Heart right ventricle (tissue), 16 donors: ENCODE measurements around the gene STAT2. TPM values are rescaled to one million over a fixed set of nuclear protein-coding genes. Genes with fewer than 3 reads are reported as not detected.

Experiments used
- ATAC-seq, 8 donors: fragments of 200-7000 bp; cut with Tn5 transposase; one replicate each; pipeline ENCODE4 v1.9.1; 2020; ENCODE audit warnings: mild to moderate bottlenecking in 8 of 8, moderate library complexity in 8 of 8, moderate number of reproducible peaks in 1 of 8
- DNase-seq, 2 donors: peaks; one replicate each; pipeline ENCODE4 v3.0.0-alpha.2; 2020
- H3K27ac ChIP-seq, 10 donors: fragments of 200-600 bp; sonication (generic) in 2 of 10; one replicate each; pipeline versions ENCODE4 v1.5.0 to v1.8.0; 2020 to 2022; ENCODE audit warnings: mild to moderate bottlenecking in 3 of 10
- H3K27me3 ChIP-seq, 7 donors: fragments of 200-600 bp; one replicate each; pipeline ENCODE4 v1.8.0; 2021 to 2022; ENCODE audit warnings: mild to moderate bottlenecking in 2 of 7
- H3K36me3 ChIP-seq, 9 donors: fragments of 200-600 bp; sonication (generic) in 1 of 9; one replicate each; pipeline versions ENCODE4 v1.5.0 to v1.8.0; 2020 to 2022; ENCODE audit warnings: mild to moderate bottlenecking in 2 of 9
- H3K4me1 ChIP-seq, 9 donors: fragments of 200-600 bp; sonication (generic) in 1 of 9; one replicate each; pipeline versions ENCODE4 v1.5.0 to v1.8.0; 2020 to 2022; ENCODE audit warnings: mild to moderate bottlenecking in 4 of 9
- H3K4me3 ChIP-seq, 10 donors: fragments of 200-600 bp; sonication (generic) in 2 of 10; one replicate each; pipeline versions ENCODE4 v1.5.0 to v1.8.0; 2020 to 2022; ENCODE audit warnings: mild to moderate bottlenecking in 7 of 10, moderate library complexity in 2 of 10
- H3K9me3 ChIP-seq, 11 donors: fragments of 200-600 bp in 10 of 11; sonication (generic) in 2 of 11; one replicate each; pipeline versions ENCODE4 v1.5.0 to v1.8.0; 2013 to 2022; ENCODE audit warnings: mild to moderate bottlenecking in 2 of 11, control low read depth in 1 of 11, moderate library complexity in 1 of 11
- WGBS, 2 donors: extraction: QIAGEN DNeasy Blood & Tissue Kit; methylation state at CpG; one replicate each; pipeline ENCODE4 v1.1.7; 2013; ENCODE audit warnings: inconsistent platforms in 1 of 2; 5-methylcytosine and 5-hydroxymethylcytosine counted together
- intact Hi-C, 10 donors: fragments of 100-400 bp; cut with DNase I; formaldehyde crosslinking; loops; one replicate each; pipeline versions ENCODE4 v1.11.1 to v1.14.2; 2022
- polyA plus RNA-seq, 2 donors: library from polyadenylated mRNA; stranded (reverse); fragments of 200-250 nt; gene quantifications; one replicate each; pipeline ENCODE4 v1.2.3, GENCODE V29; 2013
- total RNA-seq, 10 donors: library from RNA; stranded (reverse); fragmentation: NEBNext Ultra II Directional in 3 of 10; extraction: Animal tissue kit (Norgen Biotek cat#: 25700) in 3 of 10; gene quantifications; one replicate each; pipeline versions ENCODE4 v1.2.1 to v1.2.4, GENCODE V29; 2021 to 2023
- TF ChIP-seq, protein P1 (sequence below), 9 donors: fragments of 200-600 bp; sonication (generic) in 2 of 9; IDR thresholded peaks; one replicate each; pipeline versions ENCODE4 v1.5.0 to v1.8.0; 2021 to 2022; ENCODE audit warnings: antibody characterized with exemption in 9 of 9, mild to moderate bottlenecking in 5 of 9, moderate library complexity in 1 of 9
- donor health status: Arrhythmogenic right ventricular cardiomyopathy.
- donor health status: ischemic (EF 13 %, LVEDD 7.1; RV severe dilation, severe dysfunction).
- donor health status: healthy with polysubstance abuse.
- donor health status: DM: no; HTN: yes; CAD: no.
- donor health status: DM: no; HTN: no; CAD: no.
- donor health status: ischemic (EF 25% LVEDD 6.9; RV normal size, moderate dysfunction).
- donor health status: ischemic (EF 25% LVEDD 5.7; RV mildly dilated, moderate dysfunction).
- donor health status: healthy.
- donor health status: DM: yes; HTN: yes; CAD: no.
- donor health status: Ischemic cardiomyopathy.
- donor health status: ischemic (EF 35%, LVEDD 5.7; RV mildly dilated, moderate dysfunction).
- donor health status: nonischemic (EF 11% LVEDD 7.7; RV severe dilation, severe dysfunction).
- donor health status: DM: yes; HTN: yes; CAD: no.
- donor health status: PGD.
- donor health status: ischemic (EF 29% LVEDD 5.4; RV normal size, mild dysfunction).
- donor health status: nonischemic (EF 23%, LVEDD 6.1; RV moderate dilation, normal function).

Gene STAT2
- total and polyA plus RNA-seq, 12 donors = 16.9 to 107 (median 38.7) TPM

DNA sequence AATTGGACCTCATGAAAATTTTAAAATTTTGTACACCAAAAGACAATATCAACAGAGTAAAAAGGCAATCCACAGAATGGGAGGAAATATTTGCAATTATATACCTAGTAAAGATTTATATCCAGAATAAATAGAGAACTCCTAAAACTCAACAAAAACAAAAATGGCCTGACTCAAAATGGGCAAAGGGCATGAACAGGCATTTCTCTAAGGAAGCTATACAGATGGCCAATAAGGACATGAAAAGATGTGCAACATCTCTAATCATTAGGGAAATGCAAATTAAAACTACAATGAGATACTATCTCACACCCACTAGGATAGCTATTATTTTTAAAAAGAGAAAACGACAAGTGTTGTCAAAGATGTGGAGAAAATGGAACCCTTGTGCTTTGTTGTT is 13.6 kb upstream of the STAT2 start:
- Histone ChIP-seq H3K9me3 (peaks cover 0 to 6% (median 0%) of the 10 kb centered on the region in 11 donors), H3K36me3 (no peaks in the 10 kb centered on the region), H3K27ac (no peak overlapping the region), H3K27me3 (peaks cover 0 to 4% (median 0%) of the 10 kb centered on the region in 7 donors), H3K4me1 (peaks cover 0 to 10% (median 0%) of the 10 kb centered on the region in 9 donors), H3K4me3 (no peak overlapping the region)
- intact Hi-C loops = loop anchor here in 2 of 10 donors (5.0 to 10.0 kb wide), 2 partner anchors 64 to 71 kb away; partner anchors contain the start of gene TIMELESS (in 1 of the 2)
- ATAC-seq (no peak), DNase-seq (no peak)
- WGBS, 2 donors = 94 to 98% methylated on average over 1 of the region's 1 CpG
- TF ChIP-seq, protein P1, sequence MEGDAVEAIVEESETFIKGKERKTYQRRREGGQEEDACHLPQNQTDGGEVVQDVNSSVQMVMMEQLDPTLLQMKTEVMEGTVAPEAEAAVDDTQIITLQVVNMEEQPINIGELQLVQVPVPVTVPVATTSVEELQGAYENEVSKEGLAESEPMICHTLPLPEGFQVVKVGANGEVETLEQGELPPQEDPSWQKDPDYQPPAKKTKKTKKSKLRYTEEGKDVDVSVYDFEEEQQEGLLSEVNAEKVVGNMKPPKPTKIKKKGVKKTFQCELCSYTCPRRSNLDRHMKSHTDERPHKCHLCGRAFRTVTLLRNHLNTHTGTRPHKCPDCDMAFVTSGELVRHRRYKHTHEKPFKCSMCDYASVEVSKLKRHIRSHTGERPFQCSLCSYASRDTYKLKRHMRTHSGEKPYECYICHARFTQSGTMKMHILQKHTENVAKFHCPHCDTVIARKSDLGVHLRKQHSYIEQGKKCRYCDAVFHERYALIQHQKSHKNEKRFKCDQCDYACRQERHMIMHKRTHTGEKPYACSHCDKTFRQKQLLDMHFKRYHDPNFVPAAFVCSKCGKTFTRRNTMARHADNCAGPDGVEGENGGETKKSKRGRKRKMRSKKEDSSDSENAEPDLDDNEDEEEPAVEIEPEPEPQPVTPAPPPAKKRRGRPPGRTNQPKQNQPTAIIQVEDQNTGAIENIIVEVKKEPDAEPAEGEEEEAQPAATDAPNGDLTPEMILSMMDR (IDR thresholded peaks at IDR 0.05) = no peak

DNA sequence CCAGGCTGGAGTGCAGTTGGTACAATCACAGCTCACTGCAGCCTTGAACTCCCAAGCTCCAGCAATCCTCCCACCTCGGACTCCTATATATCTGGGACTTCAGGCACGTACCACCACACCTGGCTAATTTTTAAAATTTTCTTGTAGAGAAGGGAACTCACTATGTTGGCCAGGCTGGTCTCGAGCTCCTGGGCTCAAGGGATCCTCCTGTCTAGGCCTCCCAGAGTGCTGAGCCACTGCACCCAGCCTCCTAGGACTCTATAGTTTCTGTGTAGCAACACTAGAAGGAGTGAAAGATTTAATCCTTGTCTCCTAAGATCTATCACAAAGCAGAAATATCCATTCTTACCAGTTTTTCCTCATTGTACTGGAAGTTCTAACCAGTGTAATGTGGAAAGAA is 7.0 kb upstream of the STAT2 start:
- Histone ChIP-seq H3K27me3 (peaks cover 0 to 4% (median 0%) of the 10 kb centered on the region in 7 donors), H3K36me3 (no peaks in the 10 kb centered on the region), H3K4me1 (no peaks in the 10 kb centered on the region), H3K4me3 (no peak overlapping the region), H3K9me3 (no peaks in the 10 kb centered on the region), H3K27ac (no peak overlapping the region)
- ATAC-seq (no peak), DNase-seq (no peak)
- intact Hi-C loops = loop anchor here in 3 of 10 donors (10.0 kb wide), 1 partner anchor 98 kb away; the partner anchor contains the start of gene SPRYD4 (in 3 of the 3)
- WGBS, 2 donors = 87 to 89% methylated on average over 3 of the region's 3 CpGs
- TF ChIP-seq, protein P1 (IDR thresholded peaks at IDR 0.05) = no peak

DNA sequence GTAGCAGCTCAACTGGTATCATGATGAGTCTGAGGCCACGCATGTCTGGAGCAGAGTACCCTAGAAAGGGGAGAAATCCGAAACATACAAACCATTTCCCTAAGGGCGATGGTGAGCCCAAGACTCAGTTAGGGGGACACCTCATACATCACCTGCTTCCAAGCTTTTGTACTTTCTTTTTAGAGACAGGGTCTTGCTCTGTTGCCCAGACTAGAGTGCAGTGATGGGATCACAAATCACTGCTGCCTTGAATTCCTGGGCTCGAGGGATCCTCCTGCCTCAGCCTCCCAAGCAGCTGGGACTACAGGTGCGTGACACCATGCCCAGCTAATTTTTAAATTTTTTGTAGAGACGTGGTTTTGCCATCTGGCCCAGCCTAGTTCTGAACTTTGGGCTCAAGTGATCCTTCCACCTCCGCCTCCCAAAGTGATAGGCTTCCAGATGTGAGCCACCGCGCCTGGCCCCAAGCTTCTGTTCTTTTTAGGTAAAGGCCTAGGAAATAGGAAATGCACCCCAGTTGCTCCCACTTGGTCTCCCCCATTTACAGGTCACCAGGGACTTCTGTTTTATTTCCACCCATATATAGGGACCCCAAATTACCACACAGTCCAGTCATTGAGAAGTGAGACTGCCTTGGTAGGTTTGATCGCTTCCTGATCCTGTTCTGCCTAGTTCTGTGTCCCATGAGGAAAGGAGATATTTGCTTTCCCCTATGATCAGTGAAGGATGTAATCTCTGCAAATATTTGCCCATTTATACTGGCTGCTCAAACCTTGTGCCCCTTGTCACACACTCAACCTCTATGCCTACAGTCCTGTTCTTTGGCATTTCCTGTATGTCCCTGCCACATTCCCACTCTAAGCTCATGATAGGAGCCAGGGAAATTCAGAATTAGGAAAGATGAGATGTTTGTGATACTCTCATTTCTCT is 2.5 kb upstream of the STAT2 start, which contains the start of gene APOF:
Gene APOF, minus strand, starts transcription at position 728 of the 930 bp plus-strand sequence. Its CDS starts 112 bp downstream, at position 616.
- no peak for DNase-seq
- TF ChIP-seq, protein P1 (IDR thresholded peaks at IDR 0.05) = no peak
- peaks cover 0 to 30% (median 23%) of the 10 kb centered on the region in 9 donors for H3K4me1 ChIP-seq
- no peak within 1 kb of the TSS for H3K27ac ChIP-seq
- ATAC-seq = no peak
- peaks cover 0 to 5% (median 0%) of the 10 kb centered on the region in 9 donors for H3K36me3 ChIP-seq
- H3K9me3 ChIP-seq = no peaks in the 10 kb centered on the region
- 92 to 94% methylated on average over 10 of the region's 10 CpGs for WGBS, 2 donors
- intact Hi-C loops = loop anchor here in 5 of 10 donors (5.0 to 10.0 kb wide), 3 partner anchors 90 to 105 kb away; partner anchors contain the start of genes SPRYD4 (in 4 of the 5) and MIP (in 1 of the 5)
- no peaks in the 10 kb centered on the region for H3K27me3 ChIP-seq
- no peak within 1 kb of the TSS for H3K4me3 ChIP-seq

DNA sequence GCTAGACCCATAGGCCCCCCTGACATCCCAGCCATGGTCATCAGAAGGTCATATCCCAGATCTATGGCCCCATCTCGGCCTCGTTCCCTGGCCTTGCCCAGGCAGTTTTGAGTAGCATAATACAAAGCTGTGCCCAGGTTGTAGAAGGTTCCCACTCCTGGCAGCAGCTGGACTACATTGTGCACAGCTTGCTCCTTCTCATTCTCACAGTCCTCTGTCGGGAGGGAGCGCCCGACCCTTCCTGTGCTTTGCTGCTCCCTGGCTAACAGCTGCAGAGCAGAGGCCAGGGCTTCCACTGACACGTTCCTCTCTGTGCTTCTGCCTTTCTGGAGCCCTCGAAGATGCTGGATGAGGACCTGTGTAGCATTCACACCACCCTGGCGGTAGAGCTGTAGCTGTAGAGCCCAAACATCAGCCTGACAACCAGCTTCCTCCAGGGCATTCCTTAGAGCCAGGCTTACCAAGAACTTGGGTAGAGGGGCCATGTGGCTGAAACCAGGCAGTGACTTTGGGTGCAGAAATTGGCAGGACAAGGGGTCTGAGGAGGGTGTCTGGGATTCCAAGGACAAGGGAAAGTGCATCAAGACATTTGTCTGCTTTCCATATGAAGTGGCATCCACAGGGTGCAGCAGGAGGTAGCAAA is 1.7 kb upstream of the STAT2 start:
- intact Hi-C loops = loop anchor here in 7 of 10 donors (2.0 to 10.0 kb wide), 5 partner anchors 27 to 106 kb away; partner anchors contain the start of genes SPRYD4 (in 4 of the 7) and MIP (in 1 of the 7)
- H3K4me1 ChIP-seq = peaks cover 0 to 36% (median 25%) of the 10 kb centered on the region in 9 donors
- 79 to 81% methylated on average over 8 of the region's 8 CpGs for WGBS, 2 donors
- no peak for DNase-seq
- H3K27ac ChIP-seq = no peak overlapping the region
- TF ChIP-seq, protein P1 (IDR thresholded peaks at IDR 0.05) = no peak
- H3K4me3 ChIP-seq = no peak overlapping the region
- H3K36me3 ChIP-seq = peaks cover 0 to 10% (median 0%) of the 10 kb centered on the region in 9 donors
- H3K27me3 ChIP-seq = no peaks in the 10 kb centered on the region
- H3K9me3 ChIP-seq = no peaks in the 10 kb centered on the region
- no peak for ATAC-seq
